SW 1271 (cell line): ENCODE measurements around the gene TEX2.
"Not testable (repeated sequence)": the region's sequence is repeated elsewhere in the genome, so short reads cannot be mapped to it uniquely, and the experiment has no call there.

Source experiments
- DNase-seq, 2 experiments: peaks; one replicate each; lab custom pipeline; 2025; lab: John Stamatoyannopoulos, UW

TEX2 gene

DNA sequence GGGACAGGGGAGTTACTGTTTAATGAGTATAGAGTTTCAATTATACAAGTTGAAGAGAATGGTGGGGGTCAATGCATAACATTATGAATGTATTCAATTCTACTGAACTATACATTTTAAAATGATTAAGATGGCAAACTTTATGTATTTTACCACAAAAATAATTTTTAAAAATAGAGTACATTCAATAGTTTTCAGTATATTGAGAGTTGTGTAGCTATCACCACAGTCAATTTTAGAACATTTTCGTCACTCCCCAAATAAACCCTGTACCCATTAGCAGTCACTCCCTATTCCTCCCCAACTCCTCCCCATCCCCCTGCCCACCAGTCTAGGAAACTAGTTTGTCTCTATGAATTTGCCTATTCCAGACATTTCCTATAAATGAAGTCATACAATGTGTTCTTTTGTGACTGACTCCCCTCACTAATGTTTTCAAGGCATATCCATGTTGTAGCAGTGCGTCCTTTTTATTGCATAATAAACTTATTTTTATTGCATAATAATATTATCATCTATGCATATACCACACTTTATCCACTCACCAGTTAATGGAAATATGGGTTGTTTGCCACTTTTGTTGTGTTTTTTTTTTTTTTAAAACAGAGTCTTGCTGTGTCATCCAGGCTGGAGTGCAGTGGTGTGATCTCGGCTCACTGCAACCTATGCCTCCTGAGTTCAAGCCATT lies 80.6 kb downstream of the TEX2 start:
- no peak for DNase-seq

- DNase-seq, result no peak
These were observed 82.7 kb downstream of the TEX2 start for GRCh38 chr17:64180089-64181073.

- not testable (repeated sequence) for DNase-seq
These were observed 84.0 kb downstream of the TEX2 start for GRCh38 chr17:64179024-64179423.

DNA sequence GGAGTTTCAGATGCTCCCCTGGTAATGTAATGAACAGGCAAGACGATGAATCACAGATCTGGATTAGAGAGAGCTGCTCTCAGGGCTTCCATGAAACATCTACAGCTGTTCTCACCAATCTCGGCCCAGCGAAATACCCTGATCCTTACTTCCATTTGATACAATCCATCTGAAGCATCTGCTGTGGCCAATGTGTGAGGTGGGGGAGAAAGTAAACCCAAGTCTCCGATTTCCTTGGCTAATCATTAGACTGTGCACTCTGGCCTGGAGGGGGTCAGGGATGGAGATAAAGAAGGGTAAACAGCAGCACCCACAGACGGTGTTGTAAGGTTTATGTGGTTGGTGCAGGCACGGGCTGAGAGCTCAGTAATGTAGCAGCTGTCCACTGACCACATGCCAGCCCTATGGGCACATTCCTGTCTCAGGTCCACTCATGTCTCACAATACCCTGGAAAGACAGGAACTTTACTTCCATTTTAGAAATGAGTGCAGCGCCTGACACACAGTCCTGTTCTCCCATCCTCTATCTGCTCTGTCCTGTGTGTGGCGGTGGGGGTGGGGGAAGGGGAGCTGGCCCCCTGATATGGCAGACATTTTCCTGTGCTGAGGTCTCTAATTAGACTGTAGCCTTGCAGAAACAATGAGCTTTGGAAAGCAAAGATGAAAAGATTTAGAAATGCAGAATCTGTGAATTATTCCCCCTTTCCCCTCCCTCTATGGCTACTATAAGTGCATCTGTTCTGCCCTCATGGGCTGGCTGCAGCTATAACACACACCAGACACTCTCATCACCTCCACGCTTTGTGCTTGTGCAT lies 84.8 kb downstream of the TEX2 start:
- no peak for DNase-seq

- DNase-seq, result no peak
These were observed 85.6 kb downstream of the TEX2 start for GRCh38 chr17:64177311-64178010.

DNA sequence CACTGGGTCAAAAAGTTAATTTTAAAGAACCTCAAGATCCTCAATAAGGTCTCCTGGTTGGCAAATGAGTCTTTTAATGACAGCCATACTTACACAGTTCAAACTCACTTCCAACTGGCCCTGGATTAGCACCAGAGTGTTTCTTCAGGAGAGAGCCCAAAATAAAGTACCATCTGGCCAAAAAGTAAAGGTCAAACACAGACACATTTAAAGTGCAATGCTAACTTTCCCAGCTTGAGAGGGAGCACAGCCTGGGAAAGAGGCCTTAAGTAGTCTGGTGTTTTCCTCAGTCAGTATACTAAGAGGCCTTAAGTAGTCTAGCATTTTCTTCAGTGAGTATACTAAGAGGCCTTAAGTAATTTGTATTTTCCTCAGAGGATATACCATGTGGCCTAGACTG lies 86.5 kb downstream of the TEX2 start:
- no peak for DNase-seq

DNA sequence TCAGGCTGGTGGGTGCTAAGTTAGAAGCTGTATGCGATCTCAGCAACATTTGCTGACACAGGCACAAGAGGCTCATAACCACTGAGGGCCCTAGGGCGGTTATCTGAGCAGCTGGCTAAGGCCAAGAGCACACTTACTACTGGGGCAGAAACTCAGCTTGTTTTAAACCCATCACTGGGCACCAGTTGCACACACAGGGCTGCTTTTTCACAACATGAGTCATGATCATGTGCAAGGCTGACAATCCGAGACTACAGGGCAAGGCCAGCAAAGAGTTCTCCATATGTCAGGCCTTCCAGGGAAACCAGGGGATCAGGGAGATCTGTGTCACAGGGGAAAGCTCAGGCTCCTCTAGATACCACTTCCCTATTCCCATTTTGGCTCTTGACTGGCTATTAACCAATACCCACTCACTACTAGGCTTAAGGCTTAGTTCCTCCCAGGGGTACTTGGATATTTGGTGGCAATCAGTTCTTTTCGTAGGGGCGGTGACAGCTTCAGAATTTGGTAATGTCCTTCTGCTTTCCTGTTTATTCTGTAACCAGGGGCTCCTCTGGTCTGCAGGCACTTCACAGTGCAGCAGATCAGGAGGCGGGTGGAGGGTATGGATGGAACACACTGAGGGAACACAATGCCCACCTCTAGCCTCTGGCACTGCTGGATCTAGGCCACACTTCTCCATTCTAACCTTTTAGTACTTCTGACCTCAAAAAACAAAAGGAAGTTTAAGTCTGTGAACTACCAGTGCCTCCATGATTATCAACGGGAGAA lies 88.2 kb downstream of the TEX2 start:
- DNase-seq, result no peak

DNA sequence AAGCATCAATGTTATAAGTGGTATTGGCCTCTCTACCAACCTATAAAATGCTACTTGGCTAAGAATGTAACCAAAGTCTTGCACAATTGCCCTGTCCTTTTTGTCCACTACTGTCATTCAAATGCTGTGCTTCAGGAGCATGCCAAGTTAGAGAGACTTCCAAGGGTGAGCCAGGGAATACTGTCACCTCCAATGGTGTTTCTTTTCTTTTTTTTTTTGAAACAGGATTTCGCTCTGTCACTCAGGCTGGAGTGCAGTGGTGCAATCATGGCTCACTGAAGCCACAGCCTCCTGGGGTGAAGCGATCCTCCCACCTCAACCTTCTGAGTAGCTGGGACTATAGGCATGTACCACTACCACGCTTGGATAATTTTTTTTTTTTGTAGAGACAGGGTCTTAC lies 89.4 kb downstream of the TEX2 start:
- no peak for DNase-seq

- no peak for DNase-seq
These were observed 90.5 kb downstream of the TEX2 start for GRCh38 chr17:64172510-64172909.

GRCh38 chr17:64171041-64171440 lies 92.0 kb downstream of the TEX2 start:
- DNase-seq, result no peak

DNA sequence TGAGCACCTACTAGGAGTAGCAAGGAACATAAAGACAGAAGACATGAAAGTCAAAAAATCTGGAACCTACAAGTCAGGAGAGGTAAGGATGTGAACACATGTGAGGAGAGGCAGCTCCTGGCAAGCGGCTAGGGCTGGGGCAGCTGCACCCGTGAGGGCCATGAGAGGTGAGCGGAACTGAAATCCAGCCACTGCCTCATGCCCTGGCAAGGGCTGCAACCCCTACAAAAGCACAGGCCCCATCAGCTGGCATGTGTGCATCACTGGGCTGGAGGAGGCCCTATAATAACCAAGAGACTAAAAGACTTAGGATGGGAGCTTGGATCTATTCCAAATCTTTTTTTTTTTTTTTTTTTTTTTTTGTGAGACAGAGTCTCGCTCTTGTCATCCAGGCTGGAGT lies 92.8 kb downstream of the TEX2 start:
- DNase-seq, result no peak

DNA sequence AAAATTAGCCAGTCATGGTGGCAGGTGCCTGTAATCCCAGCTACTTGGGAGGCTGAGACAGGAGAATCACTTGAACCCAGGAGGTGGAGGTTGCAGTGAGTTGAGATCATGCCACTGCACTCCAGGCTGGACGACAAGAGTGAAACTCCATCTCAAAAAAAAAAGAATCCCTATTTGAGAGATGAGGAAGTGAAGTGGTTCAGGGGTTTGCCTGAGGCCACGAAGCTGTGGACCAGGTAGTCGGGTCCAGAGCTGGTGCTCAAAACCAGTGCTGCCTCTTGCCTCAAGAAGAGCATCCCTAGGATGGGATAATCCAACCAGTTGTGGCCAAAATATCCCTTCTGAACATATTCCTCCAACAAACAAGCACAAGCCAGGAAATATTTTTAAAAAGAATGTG lies 95.4 kb downstream of the TEX2 start:
- not testable (repeated sequence) for DNase-seq

DNA sequence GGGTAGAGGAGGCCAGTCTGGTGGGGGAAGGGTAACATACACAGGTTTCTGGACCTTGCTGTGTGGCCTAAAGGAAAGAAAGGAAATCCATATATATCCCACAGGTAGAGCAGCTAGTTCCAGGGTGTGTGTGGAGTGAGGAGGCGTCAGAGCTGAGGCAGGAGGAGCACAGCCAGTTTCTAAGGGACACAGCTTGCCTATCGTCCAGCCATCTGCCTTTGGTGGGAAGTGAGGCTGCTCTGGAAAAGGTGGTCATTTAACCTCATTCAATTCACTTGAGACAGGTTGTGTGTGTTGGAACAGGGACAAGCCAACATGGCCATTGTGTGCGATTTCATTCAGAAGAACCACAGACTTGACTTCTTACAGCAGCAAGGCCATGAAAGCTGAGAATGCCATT lies 96.2 kb downstream of the TEX2 start:
- no peak for DNase-seq

GRCh38 chr17:64165347-64165746 lies 97.7 kb downstream of the TEX2 start:
- no peak for DNase-seq

- DNase-seq, result no peak
These were observed 98.3 kb downstream of the TEX2 start for GRCh38 chr17:64164596-64165285.

- no peak for DNase-seq
These were observed 99.6 kb downstream of the TEX2 start for GRCh38 chr17:64163468-64163867.

- no peak for DNase-seq
These were observed 100.5 kb downstream of the TEX2 start for GRCh38 chr17:64162554-64162953.

DNA sequence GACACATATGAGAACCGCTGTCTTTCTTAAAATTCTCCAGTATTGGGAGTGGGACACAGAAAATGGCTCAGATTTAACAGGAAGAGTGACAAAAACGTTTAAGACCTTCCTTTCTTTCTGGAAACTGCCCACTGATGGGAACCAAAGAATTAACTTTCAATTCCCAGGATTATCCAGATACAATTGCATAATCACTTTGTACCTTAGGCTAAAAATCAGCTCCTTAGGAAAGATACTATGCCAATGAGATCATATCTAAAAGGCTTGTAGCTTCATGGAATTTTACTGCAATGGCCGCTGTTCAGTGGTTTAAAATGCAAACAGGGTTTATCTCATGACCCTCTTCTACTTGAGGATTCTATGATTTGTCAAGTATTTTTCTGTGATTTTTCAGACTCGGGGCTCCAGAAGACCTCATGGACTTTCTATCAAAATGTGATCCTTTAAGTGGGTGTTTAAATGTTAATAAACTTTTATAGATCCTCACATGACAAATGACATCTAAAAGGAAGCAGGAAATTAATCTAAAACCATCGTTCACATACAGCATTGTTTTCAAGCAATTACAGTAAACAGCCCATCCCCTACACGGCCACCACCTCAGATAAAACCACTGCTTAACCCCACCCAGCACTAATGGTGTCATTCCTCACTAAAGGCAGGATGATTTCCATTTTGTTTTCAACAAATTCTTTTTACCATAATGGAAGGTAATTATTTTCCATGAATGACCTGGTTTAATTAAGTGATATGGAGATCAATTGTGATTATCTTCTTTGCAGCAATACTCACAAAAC lies 101.5 kb downstream of the TEX2 start:
- no peak for DNase-seq

GRCh38 chr17:64160378-64160777 lies 102.7 kb downstream of the TEX2 start:
- DNase-seq, result no peak
